Heart right ventricle (tissue), 16 donors: ENCODE results near the gene ABCG5. TPM values are rescaled to one million over a fixed set of nuclear protein-coding genes. Genes with fewer than 3 reads are reported as not detected.

Source experiments
- ATAC-seq, 8 donors: fragments of 200-7000 bp; cut with Tn5 transposase; one replicate each; pipeline ENCODE4 v1.9.1; 2020; ENCODE audit warnings: mild to moderate bottlenecking in 8 of 8, moderate library complexity in 8 of 8, moderate number of reproducible peaks in 1 of 8
- DNase-seq, 2 donors: peaks; one replicate each; pipeline ENCODE4 v3.0.0-alpha.2; 2020
- H3K27ac ChIP-seq, 10 donors: fragments of 200-600 bp; sonication (generic) in 2 of 10; one replicate each; pipeline versions ENCODE4 v1.5.0 to v1.8.0; 2020 to 2022; ENCODE audit warnings: mild to moderate bottlenecking in 3 of 10
- H3K27me3 ChIP-seq, 7 donors: fragments of 200-600 bp; one replicate each; pipeline ENCODE4 v1.8.0; 2021 to 2022; ENCODE audit warnings: mild to moderate bottlenecking in 2 of 7
- H3K36me3 ChIP-seq, 9 donors: fragments of 200-600 bp; sonication (generic) in 1 of 9; one replicate each; pipeline versions ENCODE4 v1.5.0 to v1.8.0; 2020 to 2022; ENCODE audit warnings: mild to moderate bottlenecking in 2 of 9
- H3K4me1 ChIP-seq, 9 donors: fragments of 200-600 bp; sonication (generic) in 1 of 9; one replicate each; pipeline versions ENCODE4 v1.5.0 to v1.8.0; 2020 to 2022; ENCODE audit warnings: mild to moderate bottlenecking in 4 of 9
- H3K4me3 ChIP-seq, 10 donors: fragments of 200-600 bp; sonication (generic) in 2 of 10; one replicate each; pipeline versions ENCODE4 v1.5.0 to v1.8.0; 2020 to 2022; ENCODE audit warnings: mild to moderate bottlenecking in 7 of 10, moderate library complexity in 2 of 10
- H3K9me3 ChIP-seq, 11 donors: fragments of 200-600 bp in 10 of 11; sonication (generic) in 2 of 11; one replicate each; pipeline versions ENCODE4 v1.5.0 to v1.8.0; 2013 to 2022; ENCODE audit warnings: mild to moderate bottlenecking in 2 of 11, control low read depth in 1 of 11, moderate library complexity in 1 of 11
- WGBS, 2 donors: extraction: QIAGEN DNeasy Blood & Tissue Kit; methylation state at CpG; one replicate each; pipeline ENCODE4 v1.1.7; 2013; ENCODE audit warnings: inconsistent platforms in 1 of 2; 5-methylcytosine and 5-hydroxymethylcytosine counted together
- intact Hi-C, 10 donors: fragments of 100-400 bp; cut with DNase I; formaldehyde crosslinking; loops; one replicate each; pipeline versions ENCODE4 v1.11.1 to v1.14.2; 2022
- polyA plus RNA-seq, 2 donors: library from polyadenylated mRNA; stranded (reverse); fragments of 200-250 nt; gene quantifications; one replicate each; pipeline ENCODE4 v1.2.3, GENCODE V29; 2013
- total RNA-seq, 10 donors: library from RNA; stranded (reverse); fragmentation: NEBNext Ultra II Directional in 3 of 10; extraction: Animal tissue kit (Norgen Biotek cat#: 25700) in 3 of 10; gene quantifications; one replicate each; pipeline versions ENCODE4 v1.2.1 to v1.2.4, GENCODE V29; 2021 to 2023
- TF ChIP-seq, protein P1 (sequence below), 9 donors: fragments of 200-600 bp; sonication (generic) in 2 of 9; IDR thresholded peaks; one replicate each; pipeline versions ENCODE4 v1.5.0 to v1.8.0; 2021 to 2022; ENCODE audit warnings: antibody characterized with exemption in 9 of 9, mild to moderate bottlenecking in 5 of 9, moderate library complexity in 1 of 9
- donor health status: Arrhythmogenic right ventricular cardiomyopathy.
- donor health status: ischemic (EF 13 %, LVEDD 7.1; RV severe dilation, severe dysfunction).
- donor health status: healthy with polysubstance abuse.
- donor health status: DM: no; HTN: yes; CAD: no.
- donor health status: DM: no; HTN: no; CAD: no.
- donor health status: ischemic (EF 25% LVEDD 6.9; RV normal size, moderate dysfunction).
- donor health status: ischemic (EF 25% LVEDD 5.7; RV mildly dilated, moderate dysfunction).
- donor health status: healthy.
- donor health status: DM: yes; HTN: yes; CAD: no.
- donor health status: Ischemic cardiomyopathy.
- donor health status: ischemic (EF 35%, LVEDD 5.7; RV mildly dilated, moderate dysfunction).
- donor health status: nonischemic (EF 11% LVEDD 7.7; RV severe dilation, severe dysfunction).
- donor health status: DM: yes; HTN: yes; CAD: no.
- donor health status: PGD.
- donor health status: ischemic (EF 29% LVEDD 5.4; RV normal size, mild dysfunction).
- donor health status: nonischemic (EF 23%, LVEDD 6.1; RV moderate dilation, normal function).

The ABCG5 gene
- total and polyA plus RNA-seq, 12 donors: 0.13 TPM; not detected in 11

DNA sequence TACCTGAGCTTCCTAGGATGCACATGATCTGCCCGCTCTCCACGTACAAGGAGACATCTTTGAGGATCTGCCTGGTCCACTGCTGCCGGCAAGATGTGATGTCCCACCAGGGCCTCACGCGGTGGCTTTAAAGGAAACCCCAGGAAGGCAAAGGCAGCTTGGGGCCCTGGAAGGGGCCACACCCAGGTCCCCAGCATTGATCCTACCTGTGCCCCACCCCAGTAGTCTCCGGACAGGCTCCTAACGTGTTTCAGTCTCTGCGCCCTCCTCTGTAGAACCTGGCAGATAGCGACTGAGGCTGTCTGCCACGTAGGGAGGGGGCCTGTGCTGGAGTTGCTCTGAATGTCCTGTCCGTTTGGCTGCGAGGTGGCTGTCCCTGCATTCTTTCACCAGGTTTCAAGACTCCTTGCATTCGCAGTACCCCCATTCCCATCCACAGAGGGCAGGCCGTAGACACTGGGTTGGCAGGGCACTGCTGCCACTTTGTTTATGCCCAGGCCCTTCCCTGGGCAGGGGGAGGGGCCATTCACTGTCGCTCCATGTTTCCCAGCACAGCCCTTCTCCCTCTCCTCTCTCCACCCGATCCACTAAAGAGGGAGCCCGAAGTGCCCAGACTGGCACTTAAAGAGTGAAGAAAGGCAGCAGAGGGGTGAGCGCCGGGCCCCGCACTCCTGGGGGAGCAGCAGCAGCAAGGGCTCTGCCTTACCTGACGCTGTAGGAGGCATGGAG, 644 bp downstream of the ABCG5 start:
- DNase-seq (no peak), ATAC-seq (no peak)
- WGBS, 2 donors: 88 to 89% methylated on average over 21 of the region's 21 CpGs
- no peak overlapping the region for H3K27ac ChIP-seq
- TF ChIP-seq, protein P1, sequence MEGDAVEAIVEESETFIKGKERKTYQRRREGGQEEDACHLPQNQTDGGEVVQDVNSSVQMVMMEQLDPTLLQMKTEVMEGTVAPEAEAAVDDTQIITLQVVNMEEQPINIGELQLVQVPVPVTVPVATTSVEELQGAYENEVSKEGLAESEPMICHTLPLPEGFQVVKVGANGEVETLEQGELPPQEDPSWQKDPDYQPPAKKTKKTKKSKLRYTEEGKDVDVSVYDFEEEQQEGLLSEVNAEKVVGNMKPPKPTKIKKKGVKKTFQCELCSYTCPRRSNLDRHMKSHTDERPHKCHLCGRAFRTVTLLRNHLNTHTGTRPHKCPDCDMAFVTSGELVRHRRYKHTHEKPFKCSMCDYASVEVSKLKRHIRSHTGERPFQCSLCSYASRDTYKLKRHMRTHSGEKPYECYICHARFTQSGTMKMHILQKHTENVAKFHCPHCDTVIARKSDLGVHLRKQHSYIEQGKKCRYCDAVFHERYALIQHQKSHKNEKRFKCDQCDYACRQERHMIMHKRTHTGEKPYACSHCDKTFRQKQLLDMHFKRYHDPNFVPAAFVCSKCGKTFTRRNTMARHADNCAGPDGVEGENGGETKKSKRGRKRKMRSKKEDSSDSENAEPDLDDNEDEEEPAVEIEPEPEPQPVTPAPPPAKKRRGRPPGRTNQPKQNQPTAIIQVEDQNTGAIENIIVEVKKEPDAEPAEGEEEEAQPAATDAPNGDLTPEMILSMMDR (IDR thresholded peaks at IDR 0.05): no peak
- H3K36me3 ChIP-seq: no peaks in the 10 kb centered on the region
- H3K27me3 ChIP-seq: peaks cover 0 to 15% (median 1%) of the 10 kb centered on the region in 7 donors
- no peaks in the 10 kb centered on the region for H3K9me3 ChIP-seq
- no peak overlapping the region for H3K4me3 ChIP-seq
- intact Hi-C loops: no loop called here
- no peaks in the 10 kb centered on the region for H3K4me1 ChIP-seq

DNA sequence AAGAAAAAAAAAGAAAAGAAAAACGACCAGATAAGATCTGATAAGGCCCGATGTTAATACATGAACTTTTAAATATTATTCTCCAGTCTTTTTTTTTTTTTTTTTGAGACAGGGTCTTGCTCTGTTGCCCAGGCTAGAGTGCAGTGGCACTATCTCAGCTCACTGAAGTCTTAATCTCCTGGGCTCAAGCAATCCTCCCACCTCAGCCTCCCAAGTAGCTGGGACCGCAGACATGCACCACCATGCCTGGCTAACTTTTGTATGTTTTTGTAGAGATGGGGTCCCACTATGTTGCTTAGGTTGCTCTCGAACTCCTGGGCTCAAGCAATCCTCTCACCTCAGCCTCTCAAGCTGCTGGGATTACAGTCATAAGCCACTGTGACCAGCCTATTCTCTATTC, 1.6 kb downstream of the ABCG5 start:
- intact Hi-C loops: no loop called here
- 75 to 80% methylated on average over 4 of the region's 4 CpGs for WGBS, 2 donors
- Histone ChIP-seq H3K27ac (no peak overlapping the region), H3K4me3 (no peak overlapping the region), H3K27me3 (peaks cover 0 to 18% (median 11%) of the 10 kb centered on the region in 7 donors), H3K9me3 (no peaks in the 10 kb centered on the region), H3K4me1 (peaks cover 0 to under 1% (median 0%) of the 10 kb centered on the region in 9 donors), H3K36me3 (no peaks in the 10 kb centered on the region)
- ATAC-seq (no peak), DNase-seq (no peak)
- TF ChIP-seq, protein P1 (IDR thresholded peaks at IDR 0.05): no peak

DNA sequence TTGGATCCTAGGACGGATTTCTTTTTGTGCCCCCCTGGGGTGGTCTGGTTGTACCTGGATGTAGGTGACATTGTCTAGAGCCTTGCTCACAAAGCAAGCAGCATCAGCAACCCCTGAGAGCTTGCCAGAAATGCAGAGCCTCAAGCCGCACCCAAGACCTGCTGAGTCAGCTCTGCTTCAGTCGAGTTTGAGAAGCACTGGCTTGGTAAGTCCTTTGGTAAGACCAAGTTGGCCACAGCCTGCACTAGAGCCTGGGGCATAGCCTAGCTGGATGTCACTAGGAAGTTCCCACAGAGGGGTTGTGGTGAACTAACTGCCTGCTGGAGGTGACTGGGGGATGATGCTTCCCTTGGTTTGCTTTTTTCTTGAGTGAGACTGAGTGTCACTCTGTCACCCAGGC, 6.2 kb downstream of the ABCG5 start:
- intact Hi-C loops: no loop called here
- 62 to 65% methylated on average over 3 of the region's 3 CpGs for WGBS, 2 donors

DNA sequence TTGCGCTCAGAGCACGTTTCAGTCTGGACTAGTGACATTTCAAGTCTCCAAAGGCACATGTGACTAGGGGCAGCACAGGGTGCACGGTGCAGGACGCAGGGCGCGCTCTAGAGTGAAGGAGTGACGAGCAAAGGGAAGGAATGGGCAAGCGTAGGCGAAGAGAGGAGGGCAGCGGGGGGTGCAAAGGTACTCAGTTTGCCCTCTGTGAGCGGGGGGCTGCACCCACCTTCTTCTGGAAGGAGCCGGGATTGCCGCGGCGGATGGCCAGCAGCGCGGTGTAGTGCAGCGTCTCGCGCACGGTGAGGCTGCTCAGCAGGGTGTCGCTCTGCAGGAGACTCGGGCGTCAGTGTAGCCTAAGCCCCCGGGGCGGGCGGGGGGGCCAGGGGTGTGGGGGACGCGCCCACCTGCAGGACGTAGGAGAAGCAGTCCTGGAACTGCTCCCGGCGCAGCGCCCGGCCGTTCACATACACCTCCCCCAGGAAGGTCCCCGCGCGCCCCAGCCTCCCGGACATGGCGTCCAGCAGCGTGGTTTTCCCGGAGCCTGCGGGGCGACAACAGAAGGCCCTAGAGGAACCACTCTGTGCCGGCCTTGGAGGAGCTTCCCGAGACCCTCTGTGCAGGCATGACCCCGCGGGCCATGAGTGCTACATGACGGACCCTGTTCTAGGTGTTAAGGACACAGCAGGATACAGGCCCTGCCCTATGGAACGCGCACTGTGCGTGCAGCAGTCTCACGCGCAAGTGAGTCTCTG, 6.9 kb downstream of the ABCG5 start:
- TF ChIP-seq, protein P1 (IDR thresholded peaks at IDR 0.05): no peak
- H3K9me3 ChIP-seq: no peaks in the 10 kb centered on the region
- peaks cover 0 to 6% (median 0%) of the 10 kb centered on the region in 9 donors for H3K4me1 ChIP-seq
- peak overlapping the region in 8 of 10 donors; percentile 7 to 41 (median 33) for H3K4me3 ChIP-seq
- H3K27me3 ChIP-seq: peaks cover 11 to 46% (median 36%) of the 10 kb centered on the region in 7 donors
- no peak overlapping the region for H3K27ac ChIP-seq
- intact Hi-C loops: no loop called here
- DNase-seq (no peak), ATAC-seq (peak in 3 of 8 donors; percentile 37 to 65 (median 37))
- whole genome bisulfite sequencing, 2 donors: 7 to 8% methylated on average over 54 of the region's 54 CpGs
- H3K36me3 ChIP-seq: no peaks in the 10 kb centered on the region

More for the DNA sequence above, 6.2 kb downstream of the ABCG5 start:
- TF ChIP-seq, protein P1 (IDR thresholded peaks at IDR 0.05): no peak
- Histone ChIP-seq H3K9me3 (no peaks in the 10 kb centered on the region), H3K27me3 (peaks cover 11 to 46% (median 36%) of the 10 kb centered on the region in 7 donors), H3K4me3 (no peak overlapping the region), H3K27ac (no peak overlapping the region), H3K36me3 (no peaks in the 10 kb centered on the region), H3K4me1 (peaks cover 0 to 6% (median 0%) of the 10 kb centered on the region in 9 donors)
- DNase-seq (no peak), ATAC-seq (no peak)
